H9 (cell line): ENCODE measurements around the gene SSTR5. TPM values are rescaled to one million over a fixed set of nuclear protein-coding genes. Genes with fewer than 3 reads are reported as not detected.

ENCODE experiments used
- DNase-seq: peaks from one replicate; pipeline ENCODE4 v3.0.0-alpha.2; 2017
- H2AFZ ChIP-seq: one replicate; pipeline ENCODE4 v1.6.1; 2013; ENCODE audit warnings: mild to moderate bottlenecking, low read length, control low read depth, moderate library complexity
- H2AK5ac ChIP-seq: 2 replicates; pipeline ENCODE4 v1.6.1; 2013; ENCODE audit warnings: low read length, control low read depth, mixed read lengths; ENCODE audit not compliant: insufficient read length
- H2BK120ac ChIP-seq: one replicate; pipeline ENCODE4 v1.6.1; 2013; ENCODE audit warnings: low read depth, mild to moderate bottlenecking, low read length, control low read depth, inconsistent platforms; ENCODE audit not compliant: poor library complexity, severe bottlenecking
- H2BK12ac ChIP-seq: 2 replicates; pipeline ENCODE4 v1.6.1; 2013; ENCODE audit warnings: low read length, control low read depth, mixed read lengths, low read depth; ENCODE audit not compliant: insufficient read length
- H2BK15ac ChIP-seq: 2 replicates; pipeline ENCODE4 v1.6.1; 2013; ENCODE audit warnings: low read depth, low read length, control low read depth
- H2BK20ac ChIP-seq: one replicate; pipeline ENCODE4 v1.6.1; 2013; ENCODE audit warnings: low read depth, mild to moderate bottlenecking, low read length, control low read depth, inconsistent platforms; ENCODE audit not compliant: poor library complexity, severe bottlenecking
- H2BK5ac ChIP-seq: 2 replicates; pipeline ENCODE4 v1.6.1; 2013; ENCODE audit warnings: low read length, control low read depth, mixed read lengths; ENCODE audit not compliant: insufficient read length
- H3K14ac ChIP-seq: 2 replicates; pipeline ENCODE4 v1.6.1; 2013; ENCODE audit warnings: low read length, control low read depth; ENCODE audit not compliant: insufficient read depth
- H3K18ac ChIP-seq: 2 replicates; pipeline ENCODE4 v1.6.1; 2013; ENCODE audit warnings: low read depth, mild to moderate bottlenecking, mixed read lengths, low read length, control low read depth; ENCODE audit not compliant: insufficient read length
- H3K23ac ChIP-seq: 2 replicates; pipeline ENCODE4 v1.6.1; 2013; ENCODE audit warnings: low read length, control low read depth, mixed read lengths, low read depth; ENCODE audit not compliant: insufficient read length
- H3K23me2 ChIP-seq: 2 replicates; pipeline ENCODE4 v1.6.1; 2013; ENCODE audit warnings: low read depth, mild to moderate bottlenecking, mixed read lengths, low read length, control low read depth; ENCODE audit not compliant: insufficient read length, poor library complexity, severe bottlenecking
- H3K27ac ChIP-seq: 2 replicates; pipeline ENCODE4 v1.5.1; 2013; ENCODE audit warnings: low read length, control low read depth, mixed read lengths, low read depth; ENCODE audit not compliant: insufficient read length
- H3K27me3 ChIP-seq: 2 replicates; pipeline ENCODE4 v1.6.1; 2013; ENCODE audit warnings: low read length, control low read depth, inconsistent platforms; ENCODE audit not compliant: insufficient read depth
- H3K4ac ChIP-seq: 2 replicates; pipeline ENCODE4 v1.6.1; 2013; ENCODE audit warnings: low read depth, mild to moderate bottlenecking, control low read depth, inconsistent platforms, low read length, moderate library complexity
- H3K4me1 ChIP-seq: 2 replicates; pipeline ENCODE4 v1.6.1; 2013; ENCODE audit warnings: low read length, control low read depth, inconsistent platforms; ENCODE audit not compliant: insufficient read depth
- H3K4me2 ChIP-seq: 2 replicates; pipeline ENCODE4 v1.6.1; 2013; ENCODE audit warnings: low read length, control low read depth, mixed read lengths; ENCODE audit not compliant: insufficient read length, insufficient read depth
- H3K56ac ChIP-seq: 2 replicates; pipeline ENCODE4 v1.6.1; 2013; ENCODE audit warnings: low read depth, mild to moderate bottlenecking, mixed read lengths, low read length, control low read depth; ENCODE audit not compliant: insufficient read length
- H3K79me1 ChIP-seq: 2 replicates; pipeline ENCODE4 v1.6.1; 2013; ENCODE audit warnings: low read depth, mild to moderate bottlenecking, moderate library complexity, low read length, control low read depth, inconsistent platforms; ENCODE audit not compliant: insufficient read depth, poor library complexity, severe bottlenecking
- H3K79me2 ChIP-seq: 2 replicates; pipeline ENCODE4 v1.6.1; 2013; ENCODE audit warnings: low read length, control low read depth, inconsistent platforms; ENCODE audit not compliant: insufficient read depth
- H3K9ac ChIP-seq: 2 replicates; pipeline ENCODE4 v1.6.1; 2013; ENCODE audit warnings: low read length, control low read depth, mixed read lengths; ENCODE audit not compliant: insufficient read length; ENCODE audit errors: extremely low read depth
- H3K9me3 ChIP-seq: one replicate; pipeline ENCODE4 v1.6.1; 2013; ENCODE audit warnings: low read depth, low read length, inconsistent platforms; ENCODE audit not compliant: control insufficient read depth
- H3T11ph ChIP-seq: one replicate; pipeline ENCODE4 v1.6.1; 2013; ENCODE audit warnings: mild to moderate bottlenecking, low read length, control low read depth, inconsistent platforms
- H4K20me1 ChIP-seq: one replicate; pipeline ENCODE4 v1.6.1; 2013; ENCODE audit not compliant: control insufficient read depth, insufficient read length, insufficient read depth
- H4K5ac ChIP-seq: 2 replicates; pipeline ENCODE4 v1.6.1; 2013; ENCODE audit warnings: low read depth, mild to moderate bottlenecking, mixed read lengths, low read length, control low read depth; ENCODE audit not compliant: insufficient read length
- H4K8ac ChIP-seq: replicated peaks from 2 replicates; pipeline ENCODE4 v1.6.1; 2013; ENCODE audit warnings: low read length, control low read depth, mixed read lengths, low read depth; ENCODE audit not compliant: insufficient read length
- H4K91ac ChIP-seq: 2 replicates; pipeline ENCODE4 v1.6.1; 2013; ENCODE audit warnings: low read depth, mild to moderate bottlenecking, moderate library complexity, mixed read lengths, low read length, control low read depth; ENCODE audit not compliant: insufficient read length
- H3K27ac Mint-ChIP-seq, 3 experiments: 2 replicates in 2 of 3; 3 replicates in 1 of 3; pipeline ENCODE4 v1.8.0; 2020 to 2021; ENCODE audit warnings: mixed read lengths in 3 of 3, mild to moderate bottlenecking in 1 of 3, moderate library complexity in 1 of 3
- H3K27me3 Mint-ChIP-seq: 2 replicates; pipeline ENCODE4 v1.8.0; 2021; ENCODE audit warnings: low read depth, mild to moderate bottlenecking, moderate library complexity, mixed read lengths
- H3K36me3 Mint-ChIP-seq, 3 experiments: 2 replicates in 2 of 3; 3 replicates in 1 of 3; pipeline ENCODE4 v1.8.0; 2020 to 2021; ENCODE audit warnings: low read depth in 3 of 3, mixed read lengths in 3 of 3; ENCODE audit not compliant: insufficient read depth in 1 of 3
- H3K4me1 Mint-ChIP-seq, 2 experiments: 2 replicates each; pipeline ENCODE4 v1.8.0; 2020; ENCODE audit warnings: mixed read lengths in 2 of 2
- H3K4me3 Mint-ChIP-seq, 2 experiments: 2 replicates in 1 of 2; 3 replicates in 1 of 2; pipeline ENCODE4 v1.8.0; 2020 to 2021; ENCODE audit warnings: mild to moderate bottlenecking in 2 of 2, mixed read lengths in 2 of 2, moderate library complexity in 1 of 2
- H3K9me3 Mint-ChIP-seq, 2 experiments: 2 replicates in 1 of 2; 3 replicates in 1 of 2; pipeline ENCODE4 v1.8.0; 2020; ENCODE audit warnings: mild to moderate bottlenecking in 2 of 2, mixed read lengths in 2 of 2, moderate library complexity in 1 of 2
- CTCF ChIP-seq: fragments of 200-600 bp; sonication (generic); conservative IDR thresholded peaks from 3 replicates; pipeline ENCODE4 v1.8.0; 2021; ENCODE audit warnings: antibody characterized with exemption, mild to moderate bottlenecking
- WGBS: extraction: QIAGEN DNeasy Blood & Tissue Kit; methylation state at CpG from one replicate; pipeline ENCODE4 v1.1.7; 2013; ENCODE audit warnings: missing lambda C conversion rate, low lambda C conversion rate, mixed read lengths; ENCODE audit not compliant: insufficient read length; ENCODE audit errors: extremely low coverage; 5-methylcytosine and 5-hydroxymethylcytosine counted together
- total RNA-seq: library from RNA; stranded (reverse); gene quantifications from 2 replicates; pipeline ENCODE4 v1.2.1, GENCODE V29; 2021

SSTR5 gene
- total RNA-seq, 1 experiment from 2014 or later, result 0.22 TPM

GRCh38 chr16:1071561-1072225, 854 bp upstream of the SSTR5 start:
- no peak overlapping the region for H3K14ac ChIP-seq
- H3K4me2 ChIP-seq, result peak overlapping the region; percentile 47
- Mint-ChIP-seq H3K27ac (no peak overlapping the region), H3K4me3 (peak overlapping the region in 1 of 2 experiments; percentile 74; a peak in 2 of 5 replicates), H3K4me1 (peaks cover 3 to 28% of the 10 kb centered on the region in 2 experiments), H3K27me3 (peaks cover 29% of the 10 kb centered on the region), H3K9me3 (no peaks in the 10 kb centered on the region; a peak in 1 of 5 replicates), H3K36me3 (no peaks in the 10 kb centered on the region; a peak in 2 of 7 replicates)
- no peak overlapping the region for H2BK120ac ChIP-seq
- no peak overlapping the region for H2BK12ac ChIP-seq
- no peak overlapping the region for H4K91ac ChIP-seq
- no CpG with 5 or more reads among the region's 30 CpGs for WGBS
- no peak for DNase-seq
- H3K56ac ChIP-seq, result no peak overlapping the region
- no peak overlapping the region for H3K9ac ChIP-seq
- no peak overlapping the region for H4K5ac ChIP-seq
- peaks cover 4% of the 10 kb centered on the region for H3K23me2 ChIP-seq
- H3T11ph ChIP-seq, result no peak overlapping the region
- H3K79me1 ChIP-seq, result no peaks in the 10 kb centered on the region
- H2BK15ac ChIP-seq, result no peak overlapping the region
- H2BK5ac ChIP-seq, result no peak overlapping the region
- H3K79me2 ChIP-seq, result no peaks in the 10 kb centered on the region
- no peaks in the 10 kb centered on the region for H4K20me1 ChIP-seq
- no peaks in the 10 kb centered on the region for H3K27me3 ChIP-seq
- H4K8ac ChIP-seq, result no peak overlapping the region
- H2AFZ ChIP-seq, result no peak overlapping the region
- no peak for TF ChIP-seq CTCF
- no peak overlapping the region for H3K27ac ChIP-seq
- no peaks in the 10 kb centered on the region for H3K9me3 ChIP-seq
- no peaks in the 10 kb centered on the region for H3K4me1 ChIP-seq
- H3K4ac ChIP-seq, result no peak overlapping the region
- no peak overlapping the region for H2BK20ac ChIP-seq
- H2AK5ac ChIP-seq, result no peak overlapping the region
- no peak overlapping the region for H3K23ac ChIP-seq
- H3K18ac ChIP-seq, result no peak overlapping the region
